Occipital lobe (tissue), 2 donors: ENCODE measurements around the gene ASIC2. TPM values are rescaled to one million over a fixed set of nuclear protein-coding genes. Genes with fewer than 3 reads are reported as not detected.

Source experiments
- DNase-seq: peaks from one replicate; lab custom pipeline; 2025; lab: John Stamatoyannopoulos, UW
- total RNA-seq: library from RNA; depleted of rRNA; stranded (reverse); fragments of >200 nt; gene quantifications from one replicate; pipeline ENCODE4 v1.2.3, GENCODE V29; 2014

The ASIC2 gene
- total RNA-seq, 1 donor from 2014 or later: 13.1 TPM

- no peak for DNase-seq
These were observed 49.4 kb downstream of the ASIC2 start for GRCh38 chr17:33243732-33244131.

DNA sequence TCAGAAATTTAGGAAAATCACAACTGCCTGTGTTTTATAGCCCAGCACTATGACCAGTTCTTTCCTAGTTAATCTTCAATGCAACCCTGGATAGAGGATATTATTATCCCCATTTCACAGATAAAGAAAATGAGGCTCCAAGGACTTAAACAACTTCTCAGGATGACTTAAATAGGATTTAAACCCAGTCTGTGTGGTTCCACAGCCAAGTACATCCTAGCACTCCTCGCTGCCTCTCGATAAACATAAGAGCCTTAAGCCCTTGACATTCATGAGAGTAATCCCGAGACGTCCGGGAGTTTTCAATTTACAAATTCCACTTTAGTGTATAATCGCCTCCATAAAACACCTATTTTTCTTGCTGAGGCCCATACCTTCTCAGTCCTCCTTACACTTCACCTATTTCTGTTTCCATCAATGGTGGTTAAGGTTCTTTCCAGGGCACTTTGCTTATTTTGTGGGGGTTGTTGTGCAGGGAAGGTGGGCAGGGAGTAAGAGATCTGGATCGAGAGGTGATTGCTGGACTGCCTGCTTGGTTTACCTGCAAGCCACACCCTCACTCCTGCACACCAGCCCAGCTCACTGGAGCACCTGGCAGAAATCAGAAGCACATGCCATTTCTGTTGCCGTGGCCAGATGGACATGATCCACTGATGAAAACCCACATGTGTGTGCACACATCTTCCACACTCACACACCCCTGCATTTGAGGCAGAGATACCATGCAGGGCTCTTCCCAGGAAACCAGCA lies 50.5 kb downstream of the ASIC2 start:
- DNase-seq: no peak

DNA sequence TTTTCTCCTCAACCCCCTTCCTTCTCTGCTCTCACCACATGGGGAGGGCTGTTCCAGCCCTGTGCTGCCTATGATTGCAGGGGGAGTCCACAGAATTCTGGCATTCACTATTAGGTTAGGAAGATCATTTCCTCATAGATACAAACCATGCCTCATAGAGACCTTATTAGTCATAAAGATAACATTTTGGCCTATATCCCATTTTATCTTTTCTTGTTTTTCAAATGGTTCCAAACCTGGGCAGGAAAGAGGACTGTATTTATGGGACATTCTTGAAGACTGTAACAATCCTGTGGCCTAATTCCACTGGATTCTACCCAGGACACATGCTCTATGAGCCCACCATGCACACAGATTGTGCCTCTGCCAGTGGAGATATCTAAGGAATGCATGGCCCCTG lies 51.7 kb downstream of the ASIC2 start:
- DNase-seq: no peak

- no peak for DNase-seq
These were observed 52.7 kb downstream of the ASIC2 start for GRCh38 chr17:33240362-33240761.

- DNase-seq: no peak
These were observed 53.4 kb downstream of the ASIC2 start for GRCh38 chr17:33239702-33240101.

GRCh38 chr17:33234930-33235685 lies 58.0 kb downstream of the ASIC2 start:
- peak; percentile 82 for DNase-seq

- DNase-seq: no peak
These were observed 58.9 kb downstream of the ASIC2 start for GRCh38 chr17:33234233-33234632.

DNA sequence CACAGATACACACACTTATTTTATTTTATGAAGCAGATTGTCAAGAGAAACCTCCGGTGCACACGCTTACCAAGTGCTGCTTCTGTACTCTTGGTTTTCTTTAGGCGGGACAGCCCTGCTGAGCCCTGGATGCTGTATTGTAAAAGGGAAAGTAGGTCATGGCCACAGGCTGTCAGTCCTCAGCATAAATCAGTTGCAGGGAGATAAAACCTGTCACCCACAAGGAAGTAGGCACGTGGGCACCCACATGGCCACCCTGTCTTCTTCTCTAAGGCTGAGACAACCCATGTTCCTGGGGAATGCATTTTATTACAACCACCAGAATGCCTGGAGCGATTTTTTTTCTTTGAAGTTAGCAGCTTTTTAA lies 59.3 kb downstream of the ASIC2 start:
- no peak for DNase-seq

DNA sequence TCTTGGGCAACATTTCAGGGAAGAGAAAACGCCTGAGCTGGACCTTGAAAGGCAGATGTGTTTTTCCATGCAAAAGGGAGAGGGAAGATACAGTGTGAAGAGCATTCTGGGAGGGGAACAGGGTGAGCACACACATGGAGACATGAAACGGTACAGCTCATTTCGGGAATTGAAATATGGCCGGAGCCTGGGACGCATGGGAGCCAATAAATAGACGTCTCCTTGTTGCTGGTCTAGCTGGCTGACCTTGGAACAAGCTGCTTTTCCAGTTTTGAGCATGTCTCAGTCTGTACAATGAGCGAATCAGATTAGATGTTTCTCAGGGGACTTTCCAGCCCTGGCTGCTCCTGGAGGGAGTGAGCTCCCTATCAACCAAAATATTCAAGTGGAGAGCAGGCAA lies 63.6 kb downstream of the ASIC2 start:
- DNase-seq: no peak

- DNase-seq: no peak
These were observed 64.1 kb downstream of the ASIC2 start for GRCh38 chr17:33229028-33229427.

GRCh38 chr17:33228548-33228947 lies 64.5 kb downstream of the ASIC2 start:
- no peak for DNase-seq

- DNase-seq: no peak
These were observed 65.2 kb downstream of the ASIC2 start for GRCh38 chr17:33227911-33228310.

DNA sequence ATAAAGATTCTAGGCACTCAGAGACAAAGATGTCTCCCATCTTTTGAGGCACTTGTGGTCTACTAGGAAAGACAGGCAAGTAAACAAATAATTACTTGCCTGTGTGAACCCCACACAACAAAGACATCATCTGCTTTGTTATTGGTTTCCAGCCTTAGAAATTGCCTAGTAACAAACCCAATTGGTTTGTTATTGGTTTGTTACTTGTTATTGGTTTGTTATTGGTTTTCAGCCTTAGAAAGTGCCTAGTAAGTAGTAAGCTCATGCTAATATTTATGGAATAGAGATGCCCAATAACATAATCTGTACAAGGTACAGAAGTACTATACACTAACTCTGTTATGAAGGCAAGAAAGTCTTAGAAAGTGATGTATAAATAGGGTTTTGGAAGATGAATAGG lies 67.1 kb downstream of the ASIC2 start:
- DNase-seq: no peak

GRCh38 chr17:33225509-33225908 lies 67.6 kb downstream of the ASIC2 start:
- no peak for DNase-seq

GRCh38 chr17:33220036-33220435 lies 73.1 kb downstream of the ASIC2 start:
- no peak for DNase-seq

GRCh38 chr17:33218698-33219601 lies 74.1 kb downstream of the ASIC2 start:
- peak; percentile 33 for DNase-seq

- DNase-seq: no peak
These were observed 75.2 kb downstream of the ASIC2 start for GRCh38 chr17:33217891-33218290.

- DNase-seq: no peak
These were observed 78.1 kb downstream of the ASIC2 start for GRCh38 chr17:33214996-33215395.

GRCh38 chr17:33210285-33210684 lies 82.8 kb downstream of the ASIC2 start:
- no peak for DNase-seq

GRCh38 chr17:33209671-33210070 lies 83.4 kb downstream of the ASIC2 start:
- no peak for DNase-seq

GRCh38 chr17:33207231-33207630 lies 85.9 kb downstream of the ASIC2 start:
- DNase-seq: no peak

- DNase-seq: no peak
These were observed 87.5 kb downstream of the ASIC2 start for GRCh38 chr17:33205552-33205951.
